Kidney epithelial cell (primary cell): Measurements from ENCODE around the gene PPM1L. TPM values are rescaled to one million over a fixed set of nuclear protein-coding genes. Genes with fewer than 3 reads are reported as not detected.

Source experiments
- DNase-seq: peaks from one replicate; pipeline ENCODE4 v3.0.0-alpha.2; 2010; ENCODE audit warnings: low read depth
- H3K27me3 ChIP-seq: 2 replicates; pipeline ENCODE4 v1.6.0; 2011; ENCODE audit warnings: low read length; ENCODE audit not compliant: control insufficient read depth, insufficient read depth
- H3K36me3 ChIP-seq: 2 replicates; pipeline ENCODE4 v1.5.1; 2011; ENCODE audit warnings: low read length; ENCODE audit not compliant: control insufficient read depth, insufficient read depth
- H3K4me3 ChIP-seq: 2 replicates; pipeline ENCODE4 v1.5.1; 2011; ENCODE audit warnings: low read depth, mild to moderate bottlenecking, control low read depth, low read length
- total RNA-seq: library from RNA; depleted of rRNA; stranded (reverse); fragments of >200 nt; gene quantifications from 2 replicates; pipeline ENCODE4 v1.2.3, GENCODE V29; 2015
- TF ChIP-seq, protein P1 (sequence below): IDR thresholded peaks from 2 replicates; pipeline ENCODE4 v1.5.1; 2011; ENCODE audit warnings: mild to moderate bottlenecking, moderate library complexity, low read length, control low read depth, inconsistent platforms; ENCODE audit not compliant: insufficient read depth, poor library complexity, severe bottlenecking

PPM1L gene
- total RNA-seq, 1 donor from 2014 or later, result 11.1 TPM

DNA sequence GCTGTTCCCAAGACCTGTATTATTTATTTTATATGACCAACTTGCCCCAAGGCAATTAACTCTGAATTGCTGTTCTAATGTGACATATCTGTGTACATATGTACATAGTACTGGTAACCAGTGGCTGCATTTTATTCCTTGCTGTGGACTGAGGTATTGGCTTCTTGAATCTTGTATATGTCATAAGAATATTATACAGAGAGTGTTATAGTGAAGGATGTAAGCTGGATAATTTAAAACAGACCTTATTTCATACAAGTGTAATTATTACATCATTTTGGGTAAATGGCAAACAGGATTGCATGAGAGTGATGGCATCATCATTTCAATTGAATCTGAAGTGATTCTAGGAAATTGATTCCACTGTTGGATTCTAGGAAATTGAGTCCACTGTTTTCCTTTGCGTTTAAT, 316.2 kb downstream of the PPM1L start:
- Histone ChIP-seq H3K27me3 (no peaks in the 10 kb centered on the region), H3K4me3 (no peak overlapping the region), H3K36me3 (no peaks in the 10 kb centered on the region)
- no peak for DNase-seq
- TF ChIP-seq, protein P1, sequence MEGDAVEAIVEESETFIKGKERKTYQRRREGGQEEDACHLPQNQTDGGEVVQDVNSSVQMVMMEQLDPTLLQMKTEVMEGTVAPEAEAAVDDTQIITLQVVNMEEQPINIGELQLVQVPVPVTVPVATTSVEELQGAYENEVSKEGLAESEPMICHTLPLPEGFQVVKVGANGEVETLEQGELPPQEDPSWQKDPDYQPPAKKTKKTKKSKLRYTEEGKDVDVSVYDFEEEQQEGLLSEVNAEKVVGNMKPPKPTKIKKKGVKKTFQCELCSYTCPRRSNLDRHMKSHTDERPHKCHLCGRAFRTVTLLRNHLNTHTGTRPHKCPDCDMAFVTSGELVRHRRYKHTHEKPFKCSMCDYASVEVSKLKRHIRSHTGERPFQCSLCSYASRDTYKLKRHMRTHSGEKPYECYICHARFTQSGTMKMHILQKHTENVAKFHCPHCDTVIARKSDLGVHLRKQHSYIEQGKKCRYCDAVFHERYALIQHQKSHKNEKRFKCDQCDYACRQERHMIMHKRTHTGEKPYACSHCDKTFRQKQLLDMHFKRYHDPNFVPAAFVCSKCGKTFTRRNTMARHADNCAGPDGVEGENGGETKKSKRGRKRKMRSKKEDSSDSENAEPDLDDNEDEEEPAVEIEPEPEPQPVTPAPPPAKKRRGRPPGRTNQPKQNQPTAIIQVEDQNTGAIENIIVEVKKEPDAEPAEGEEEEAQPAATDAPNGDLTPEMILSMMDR, result no peak

DNA sequence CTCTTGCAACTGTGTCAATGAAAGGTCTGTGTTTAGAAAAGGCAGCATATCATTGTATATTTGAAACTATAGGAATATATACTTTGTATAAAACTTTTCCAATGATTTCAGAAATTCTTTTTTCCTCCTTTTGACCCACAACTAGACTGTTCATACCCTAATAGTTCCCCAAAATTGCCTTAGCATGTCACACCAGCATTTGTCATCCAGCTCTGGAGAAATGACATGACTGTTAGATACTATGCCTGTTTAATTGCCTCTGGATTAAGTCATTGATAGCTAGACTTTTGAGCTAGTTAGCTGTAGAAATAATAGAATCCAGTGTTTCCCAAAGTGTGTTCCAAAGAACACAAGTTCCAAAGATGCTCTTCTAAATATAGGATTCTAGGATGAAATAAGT, 316.7 kb downstream of the PPM1L start:
- Histone ChIP-seq H3K4me3 (no peak overlapping the region), H3K27me3 (no peaks in the 10 kb centered on the region), H3K36me3 (no peaks in the 10 kb centered on the region)
- TF ChIP-seq, protein P1, result no peak
- DNase-seq, result no peak

DNA sequence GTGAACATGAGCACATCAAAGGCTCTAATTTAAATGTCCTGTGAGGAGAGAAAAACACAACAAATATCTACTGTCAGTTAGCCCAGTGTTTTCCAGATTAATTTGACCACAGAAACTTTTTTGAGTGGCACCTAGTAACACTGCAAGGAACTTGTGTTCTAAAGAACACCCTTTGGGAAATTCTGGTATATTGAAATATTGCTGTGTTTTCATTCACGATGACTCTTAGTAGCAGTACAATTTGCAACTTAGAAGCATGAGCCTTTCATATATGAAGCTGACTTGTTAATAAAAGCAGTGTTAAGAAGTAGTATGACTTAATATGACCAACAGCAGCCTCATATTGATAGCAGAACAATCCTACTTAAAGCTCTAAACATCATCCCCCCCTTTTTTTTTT, 317.1 kb downstream of the PPM1L start:
- DNase-seq, result no peak
- Histone ChIP-seq H3K27me3 (no peaks in the 10 kb centered on the region), H3K4me3 (no peak overlapping the region), H3K36me3 (no peaks in the 10 kb centered on the region)
- TF ChIP-seq, protein P1, result no peak

DNA sequence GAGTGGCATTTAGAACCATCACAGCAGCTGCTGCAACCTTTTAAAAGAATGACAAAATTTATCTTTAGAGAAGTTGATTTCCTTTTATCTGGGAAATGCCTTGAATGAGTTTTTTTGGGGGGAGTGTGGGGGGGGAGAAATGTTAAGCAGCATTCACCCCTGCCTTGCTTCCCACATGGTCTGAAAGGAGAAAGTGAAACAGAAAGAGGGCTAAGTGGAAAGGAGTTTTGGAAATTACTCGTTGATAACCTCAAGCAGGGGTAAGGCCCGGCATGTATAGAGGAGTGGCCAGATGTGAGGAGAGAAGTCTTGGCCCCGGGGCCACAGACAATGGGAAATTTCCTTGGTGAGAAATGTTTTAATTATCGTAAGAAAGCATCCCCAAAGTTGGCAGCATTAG, 325.6 kb downstream of the PPM1L start:
- H3K27me3 ChIP-seq, result no peaks in the 10 kb centered on the region
- TF ChIP-seq, protein P1, result no peak
- DNase-seq, result no peak
- no peaks in the 10 kb centered on the region for H3K36me3 ChIP-seq
- H3K4me3 ChIP-seq, result no peak overlapping the region

DNA sequence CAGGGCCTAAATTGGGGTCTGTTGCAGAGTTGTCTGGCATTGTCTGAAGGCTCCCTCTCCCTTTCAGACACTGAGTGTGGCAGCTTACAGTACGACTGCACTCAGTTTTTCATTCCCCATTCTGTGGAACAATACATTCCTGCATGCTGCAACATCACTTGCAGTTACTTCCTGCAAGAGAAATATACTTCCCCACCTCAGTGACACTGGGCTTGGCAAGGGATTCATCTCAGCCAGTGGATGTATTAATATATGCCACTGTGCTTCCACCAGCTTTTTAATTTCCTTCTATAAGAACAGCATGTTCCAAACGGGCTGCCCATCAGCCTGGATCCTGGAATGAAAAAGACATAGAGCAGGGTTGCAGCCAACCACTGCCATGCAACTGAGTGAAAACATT, 326.0 kb downstream of the PPM1L start:
- TF ChIP-seq, protein P1, result no peak
- H3K27me3 ChIP-seq, result no peaks in the 10 kb centered on the region
- no peaks in the 10 kb centered on the region for H3K36me3 ChIP-seq
- DNase-seq, result no peak
- H3K4me3 ChIP-seq, result no peak overlapping the region

DNA sequence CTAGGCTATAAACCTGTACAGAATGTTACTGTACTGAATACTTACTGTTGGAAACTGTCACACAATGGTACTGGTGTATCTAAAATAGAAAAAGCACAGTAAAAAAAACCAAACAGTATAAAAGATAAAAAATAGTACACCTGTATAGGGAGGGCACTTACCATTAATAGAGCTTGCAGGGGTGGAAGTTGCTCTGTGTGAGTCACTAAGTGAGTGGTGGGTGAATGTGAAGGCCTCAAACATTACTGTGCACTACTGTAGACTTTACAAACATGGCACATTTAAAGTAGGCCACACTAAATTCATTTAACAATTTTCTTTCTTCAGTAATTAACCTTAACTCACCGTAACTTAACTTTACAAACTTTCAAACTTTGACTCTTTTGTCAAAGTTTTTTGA, 327.1 kb downstream of the PPM1L start:
- no peak for DNase-seq
- H3K36me3 ChIP-seq, result no peaks in the 10 kb centered on the region
- H3K4me3 ChIP-seq, result no peak overlapping the region
- TF ChIP-seq, protein P1, result no peak
- H3K27me3 ChIP-seq, result no peaks in the 10 kb centered on the region
